SK-N-MC (cell line): Measurements from ENCODE around the gene ASCC1.

Source experiments
- EZH2 ChIP-seq: fragments of 200-600 bp; sonication (generic); IDR thresholded peaks from one replicate; pipeline ENCODE4 v1.6.1; 2017; ENCODE audit warnings: antibody characterized with exemption
- POLR2AphosphoS5 ChIP-seq: IDR thresholded peaks from 2 replicates; pipeline ENCODE4 v1.6.1; 2012; ENCODE audit warnings: mild to moderate bottlenecking, low read depth, low read length, borderline replicate concordance

DNA sequence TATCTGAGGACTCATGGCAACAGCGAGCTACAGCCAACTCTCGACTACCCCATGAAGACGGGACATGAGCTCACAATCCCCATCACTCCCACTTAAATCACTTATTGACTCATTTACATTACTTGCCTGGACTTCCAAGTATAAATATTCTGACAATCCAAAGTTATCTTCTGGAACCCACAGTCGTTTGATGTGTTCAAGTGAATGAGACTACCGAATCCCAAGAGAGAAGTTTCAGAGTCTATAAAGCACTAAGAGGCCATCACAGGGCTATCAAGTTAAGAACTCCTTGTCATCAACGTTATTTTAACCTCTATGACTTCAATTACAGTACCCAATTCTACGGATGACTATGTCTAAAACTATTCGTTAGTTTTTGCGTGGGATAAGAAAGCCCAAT is 11.8 kb downstream of the ASCC1 start:
- TF ChIP-seq EZH2 (no peak), POLR2AphosphoS5 (no peak)
